CD4-positive, alpha-beta T cell treated with Interleukin-17A for 1 hour (primary cell): ENCODE results near the gene SLC9A1.

ENCODE experiments used
- DNase-seq: peaks from one replicate; pipeline ENCODE4 v3.0.0-alpha.2; 2020

Gene SLC9A1

GRCh38 chr1:27060891-27061290 lies 94.0 kb downstream of the SLC9A1 start:
- DNase-seq, result no peak

GRCh38 chr1:27058966-27059669 lies 95.8 kb downstream of the SLC9A1 start:
- no peak for DNase-seq

DNA sequence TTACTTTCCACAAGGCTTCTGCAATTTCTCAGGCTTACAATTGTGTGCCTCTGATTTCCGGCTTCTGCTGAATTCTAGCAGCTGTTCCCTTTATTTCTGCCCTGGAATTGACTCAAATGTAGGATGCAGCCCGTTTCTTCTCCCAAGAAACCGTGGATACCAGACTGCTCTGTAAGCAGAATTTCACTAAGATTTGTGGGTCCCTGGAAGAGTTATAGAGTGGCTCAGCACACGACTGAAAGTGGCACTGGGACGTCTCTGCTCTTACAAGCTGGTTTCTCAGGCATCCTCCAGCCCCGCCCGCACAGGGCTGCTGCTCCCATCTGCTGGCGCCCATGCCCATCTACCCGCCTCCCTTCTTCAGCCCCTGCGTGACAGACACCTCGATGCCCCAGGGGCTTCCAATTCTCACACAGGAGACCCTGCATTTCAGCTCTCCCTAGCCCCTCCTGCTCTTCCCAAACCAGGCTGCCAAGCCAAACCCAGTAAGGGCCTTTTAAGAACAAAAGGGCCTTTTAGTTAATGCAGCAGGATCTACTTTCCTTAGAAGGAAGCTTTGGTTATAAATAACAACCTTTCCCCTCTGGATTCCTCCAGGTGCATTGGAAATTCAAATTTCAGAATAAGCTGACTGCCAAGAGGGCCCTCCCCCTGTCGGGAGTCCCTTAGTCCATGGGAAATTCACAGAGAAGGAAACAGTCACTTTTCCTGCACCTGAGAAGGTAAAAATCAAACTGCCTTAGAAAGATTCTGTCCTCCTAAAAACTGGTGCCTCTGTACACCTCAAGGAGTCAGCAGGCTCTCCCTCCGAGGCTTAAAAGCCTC lies 96.9 kb downstream of the SLC9A1 start:
- no peak for DNase-seq

GRCh38 chr1:27057389-27057788 lies 97.5 kb downstream of the SLC9A1 start:
- no peak for DNase-seq

GRCh38 chr1:27053977-27054753 lies 100.8 kb downstream of the SLC9A1 start:
- DNase-seq, result no peak

DNA sequence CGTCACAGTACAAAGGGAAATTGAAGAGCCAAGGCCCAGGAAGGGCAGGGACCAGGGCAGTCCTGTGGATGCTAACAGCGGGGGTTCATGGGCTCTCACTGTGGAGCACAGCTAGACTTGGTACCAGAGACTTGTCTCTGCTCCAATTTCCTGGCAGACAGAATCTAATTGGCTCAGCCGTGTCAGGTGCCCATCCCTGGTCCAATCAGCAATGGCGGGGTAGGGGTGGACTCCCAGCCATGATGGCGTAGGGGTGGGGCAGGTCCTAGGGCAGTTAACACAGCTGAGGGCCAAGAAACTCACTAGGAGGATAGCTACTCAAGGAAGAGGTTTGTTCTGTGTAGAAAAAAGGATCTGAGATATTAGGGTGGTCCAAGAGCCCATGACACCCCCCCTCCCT lies 102.4 kb downstream of the SLC9A1 start:
- no peak for DNase-seq

DNA sequence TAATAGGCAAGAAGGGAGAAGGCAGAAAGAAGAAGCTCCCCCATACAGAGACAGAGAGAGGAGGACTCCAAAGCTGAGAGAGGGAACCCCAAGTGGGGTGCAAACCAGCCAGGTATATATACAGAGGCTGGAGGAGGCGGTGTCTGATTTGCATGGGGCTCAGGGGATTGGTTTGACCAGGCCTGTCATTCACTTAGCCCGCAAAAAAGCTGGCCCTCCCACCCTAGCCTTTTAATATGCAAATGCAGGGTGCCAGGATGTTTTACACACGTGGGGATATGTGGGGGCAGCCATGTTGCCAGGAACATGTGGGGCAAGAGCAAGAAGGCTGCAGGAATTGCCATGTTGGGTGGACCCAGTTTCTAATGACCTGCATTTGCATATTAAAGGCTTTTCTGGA lies 105.3 kb downstream of the SLC9A1 start:
- DNase-seq, result no peak

DNA sequence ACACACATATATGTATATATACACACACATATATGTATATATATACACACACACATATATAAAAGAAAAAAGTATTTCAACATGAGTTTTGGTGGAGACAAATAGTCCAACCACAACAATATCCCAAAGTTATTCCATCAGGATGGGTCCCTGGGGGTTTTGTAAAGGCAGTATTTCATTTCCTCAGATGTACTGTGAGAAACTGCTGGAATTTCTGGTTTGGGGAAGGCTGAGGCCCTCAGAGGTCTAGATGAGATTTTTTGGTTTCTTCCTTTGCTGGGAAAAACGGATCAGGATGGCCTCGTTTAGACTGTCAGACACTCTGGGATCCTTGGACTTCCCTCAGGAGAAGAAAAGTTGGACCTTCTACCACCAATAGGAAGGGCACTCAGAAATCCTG lies 105.8 kb downstream of the SLC9A1 start:
- no peak for DNase-seq
